Activated B cell treated with CpG ODN at 0.5 μM for 24 hours (primary cell): ENCODE results near the gene FGF12. TPM values are rescaled to one million over a fixed set of nuclear protein-coding genes. Genes with fewer than 3 reads are reported as not detected.
A peak's percentile ranks its signal among the peaks of the same experiment; 100 is the strongest.

Source experiments
- ATAC-seq: fragments of 200-7000 bp; cut with Tn5 transposase; one replicate; pipeline ENCODE4 v1.10.0; 2021; ENCODE audit warnings: low read depth, mild to moderate bottlenecking, moderate library complexity
- CTCF ChIA-PET: fragments of 350-600 bp; sonication (Branson Sonifier 250); formaldehyde crosslinking; loops from one replicate; lab custom pipeline; 2021; ENCODE audit warnings: antibody characterized with exemption; lab: Charles Lee
- POLR2A ChIA-PET: fragments of 350-600 bp; sonication (Branson Sonifier 250); formaldehyde crosslinking; loops from one replicate; lab custom pipeline; 2021; ENCODE audit warnings: antibody characterized with exemption; lab: Charles Lee
- DNase-seq: peaks from one replicate; pipeline ENCODE4 v3.0.0; 2022
- H3K27ac Mint-ChIP-seq: one replicate; pipeline ENCODE4 v1.8.0; 2020; ENCODE audit warnings: mixed read lengths
- H3K27me3 Mint-ChIP-seq: one replicate; pipeline ENCODE4 v1.8.0; 2021; ENCODE audit warnings: mixed read lengths
- H3K36me3 Mint-ChIP-seq: one replicate; pipeline ENCODE4 v1.8.0; 2021; ENCODE audit warnings: low read depth, mixed read lengths
- H3K4me1 Mint-ChIP-seq: one replicate; pipeline ENCODE4 v1.8.0; 2021; ENCODE audit warnings: mixed read lengths
- H3K4me3 Mint-ChIP-seq: one replicate; pipeline ENCODE4 v1.8.0; 2020; ENCODE audit warnings: mild to moderate bottlenecking, mixed read lengths
- H3K9me3 Mint-ChIP-seq: one replicate; pipeline ENCODE4 v1.8.0; 2020; ENCODE audit warnings: mixed read lengths
- intact Hi-C: fragments of 100-400 bp; cut with micrococcal nuclease; formaldehyde crosslinking; loops from one replicate; pipeline ENCODE4 v1.15.1; 2024
- total RNA-seq: library from RNA; stranded (reverse); gene quantifications from 2 replicates; pipeline ENCODE4 v1.2.3, GENCODE V29; 2022
- TF ChIP-seq, protein P1 (sequence below): fragments of 200-600 bp; IDR thresholded peaks from one replicate; pipeline ENCODE4 v1.8.0; 2022; ENCODE audit warnings: antibody characterized with exemption, mild to moderate bottlenecking

FGF12 gene
- total RNA-seq, 1 donor from 2014 or later = not detected

DNA sequence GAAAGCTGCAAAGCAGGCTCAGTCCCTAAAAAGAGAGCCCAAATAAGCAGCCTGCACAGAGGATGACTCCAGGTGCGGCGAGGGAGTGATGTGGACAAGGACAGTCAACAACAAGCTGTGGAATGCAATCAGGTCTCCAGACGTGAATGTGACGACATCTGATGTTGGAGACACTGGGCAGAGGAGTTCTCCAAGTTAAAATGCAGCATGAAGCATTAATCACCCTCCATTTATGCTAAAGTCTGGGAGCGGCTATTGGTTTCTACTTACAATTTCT, 316.7 kb downstream of the FGF12 start:
- POLR2A ChIA-PET = no interaction called here
- CTCF ChIA-PET = no interaction called here
- no peak for ATAC-seq
- Mint-ChIP-seq H3K4me3 (no peak overlapping the region), H3K27me3 (peaks cover 45% of the 10 kb centered on the region), H3K27ac (no peak overlapping the region), H3K36me3 (no peaks in the 10 kb centered on the region), H3K9me3 (no peaks in the 10 kb centered on the region), H3K4me1 (peaks cover 8% of the 10 kb centered on the region)
- DNase-seq = no peak
- intact Hi-C loops = no loop called here
- TF ChIP-seq, protein P1, sequence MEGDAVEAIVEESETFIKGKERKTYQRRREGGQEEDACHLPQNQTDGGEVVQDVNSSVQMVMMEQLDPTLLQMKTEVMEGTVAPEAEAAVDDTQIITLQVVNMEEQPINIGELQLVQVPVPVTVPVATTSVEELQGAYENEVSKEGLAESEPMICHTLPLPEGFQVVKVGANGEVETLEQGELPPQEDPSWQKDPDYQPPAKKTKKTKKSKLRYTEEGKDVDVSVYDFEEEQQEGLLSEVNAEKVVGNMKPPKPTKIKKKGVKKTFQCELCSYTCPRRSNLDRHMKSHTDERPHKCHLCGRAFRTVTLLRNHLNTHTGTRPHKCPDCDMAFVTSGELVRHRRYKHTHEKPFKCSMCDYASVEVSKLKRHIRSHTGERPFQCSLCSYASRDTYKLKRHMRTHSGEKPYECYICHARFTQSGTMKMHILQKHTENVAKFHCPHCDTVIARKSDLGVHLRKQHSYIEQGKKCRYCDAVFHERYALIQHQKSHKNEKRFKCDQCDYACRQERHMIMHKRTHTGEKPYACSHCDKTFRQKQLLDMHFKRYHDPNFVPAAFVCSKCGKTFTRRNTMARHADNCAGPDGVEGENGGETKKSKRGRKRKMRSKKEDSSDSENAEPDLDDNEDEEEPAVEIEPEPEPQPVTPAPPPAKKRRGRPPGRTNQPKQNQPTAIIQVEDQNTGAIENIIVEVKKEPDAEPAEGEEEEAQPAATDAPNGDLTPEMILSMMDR = no peak

DNA sequence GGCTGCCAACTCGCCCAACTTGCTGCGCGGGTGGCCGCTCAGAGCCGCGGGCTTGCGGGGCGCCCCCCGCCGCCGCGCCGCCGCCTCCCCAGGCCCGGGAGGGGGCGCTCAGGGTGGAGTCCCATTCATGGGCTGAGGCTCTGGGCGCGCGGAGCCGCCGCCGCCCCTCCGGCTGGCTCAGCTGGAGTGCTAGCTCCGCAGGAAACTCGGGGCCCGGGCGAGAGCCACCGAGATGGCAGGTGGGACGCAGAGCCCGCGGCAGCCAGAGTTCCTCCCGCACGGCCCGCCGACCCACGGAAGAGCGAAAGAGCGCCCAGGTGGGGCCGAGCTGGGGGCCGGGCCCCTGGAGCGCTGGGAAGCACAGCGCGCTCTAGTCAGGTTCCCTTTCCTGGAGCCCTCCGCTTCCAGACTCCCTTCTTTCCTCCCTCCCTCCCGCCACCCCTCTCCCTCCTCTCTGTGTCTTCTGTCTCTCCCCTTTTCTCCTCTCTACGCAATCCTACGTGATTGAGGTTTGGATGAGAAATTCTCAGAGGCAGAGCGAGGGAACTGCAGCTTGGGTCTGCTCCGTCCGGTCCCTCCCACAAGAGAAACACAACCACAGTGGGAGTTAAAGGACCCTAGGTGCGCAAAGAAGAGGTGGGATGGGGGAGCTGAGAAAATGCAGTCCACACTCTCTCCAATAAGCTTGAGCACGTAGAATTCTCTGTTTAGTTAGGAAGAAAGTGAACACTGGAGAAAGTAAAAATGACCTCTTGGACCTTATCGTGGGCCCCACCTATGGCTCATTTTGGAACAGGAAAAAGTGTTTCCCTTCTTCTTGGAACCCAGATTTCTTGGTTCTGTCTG, 317.3 kb downstream of the FGF12 start:
- ChIA-PET POLR2A (no interaction called here), CTCF (no interaction called here)
- Mint-ChIP-seq H3K27ac (no peak overlapping the region), H3K4me3 (no peak overlapping the region), H3K36me3 (no peaks in the 10 kb centered on the region), H3K9me3 (no peaks in the 10 kb centered on the region), H3K4me1 (peaks cover 8% of the 10 kb centered on the region), H3K27me3 (peaks cover 46% of the 10 kb centered on the region)
- intact Hi-C loops = no loop called here
- TF ChIP-seq, protein P1 = no peak
- no peak for ATAC-seq
- no peak for DNase-seq

DNA sequence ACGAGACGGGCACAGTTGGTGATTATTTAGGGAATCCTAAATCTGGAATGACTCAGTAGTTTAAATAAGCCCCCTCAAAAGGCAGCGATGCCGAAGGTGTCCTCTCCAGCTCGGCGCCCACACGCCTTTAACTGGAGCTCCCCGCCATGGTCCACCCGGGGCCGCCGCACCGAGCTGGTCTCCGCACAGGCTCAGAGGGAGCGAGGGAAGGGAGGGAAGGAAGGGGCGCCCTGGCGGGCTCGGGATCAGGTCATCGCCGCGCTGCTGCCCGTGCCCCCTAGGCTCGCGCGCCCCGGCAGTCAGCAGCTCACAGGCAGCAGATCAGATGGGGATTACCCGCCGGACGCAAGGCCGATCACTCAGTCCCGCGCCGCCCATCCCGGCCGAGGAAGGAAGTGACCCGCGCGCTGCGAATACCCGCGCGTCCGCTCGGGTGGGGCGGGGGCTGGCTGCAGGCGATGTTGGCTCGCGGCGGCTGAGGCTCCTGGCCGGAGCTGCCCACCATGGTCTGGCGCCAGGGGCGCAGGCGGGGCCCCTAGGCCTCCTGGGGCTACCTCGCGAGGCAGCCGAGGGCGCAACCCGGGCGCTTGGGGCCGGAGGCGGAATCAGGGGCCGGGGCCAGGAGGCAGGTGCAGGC, 318.0 kb downstream of the FGF12 start:
- ChIA-PET CTCF (no interaction called here), POLR2A (interaction anchor here (0.5 kb wide), 1 partner anchor 13 kb away, joined by 3 read pairs; no protein-coding TSS in a partner anchor)
- Mint-ChIP-seq H3K4me1 (peaks cover 8% of the 10 kb centered on the region), H3K27ac (no peak overlapping the region), H3K36me3 (no peaks in the 10 kb centered on the region), H3K4me3 (peak overlapping the region; percentile 11), H3K9me3 (no peaks in the 10 kb centered on the region), H3K27me3 (peaks cover 46% of the 10 kb centered on the region)
- DNase-seq (no peak), ATAC-seq (no peak)
- intact Hi-C loops = no loop called here
- TF ChIP-seq, protein P1 = no peak

DNA sequence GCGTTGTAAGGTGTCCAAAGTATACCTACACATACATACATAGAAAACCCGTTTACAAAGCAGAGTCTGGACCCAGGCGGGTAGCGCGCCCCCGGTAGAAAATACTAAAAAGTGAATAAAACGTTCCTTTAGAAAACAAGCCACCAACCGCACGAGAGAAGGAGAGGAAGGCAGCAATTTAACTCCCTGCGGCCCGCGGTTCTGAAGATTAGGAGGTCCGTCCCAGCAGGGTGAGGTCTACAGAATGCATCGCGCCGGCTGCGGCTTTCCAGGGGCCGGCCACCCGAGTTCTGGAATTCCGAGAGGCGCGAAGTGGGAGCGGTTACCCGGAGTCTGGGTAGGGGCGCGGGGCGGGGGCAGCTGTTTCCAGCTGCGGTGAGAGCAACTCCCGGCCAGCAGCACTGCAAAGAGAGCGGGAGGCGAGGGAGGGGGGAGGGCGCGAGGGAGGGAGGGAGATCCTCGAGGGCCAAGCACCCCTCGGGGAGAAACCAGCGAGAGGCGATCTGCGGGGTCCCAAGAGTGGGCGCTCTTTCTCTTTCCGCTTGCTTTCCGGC, 318.6 kb downstream of the FGF12 start:
- Mint-ChIP-seq H3K36me3 (no peaks in the 10 kb centered on the region), H3K27me3 (peaks cover 46% of the 10 kb centered on the region), H3K27ac (no peak overlapping the region), H3K4me1 (peaks cover 8% of the 10 kb centered on the region), H3K9me3 (no peaks in the 10 kb centered on the region), H3K4me3 (peak overlapping the region; percentile 53)
- POLR2A ChIA-PET = interaction anchor here (0.5 kb wide), 1 partner anchor 13 kb away, joined by 3 read pairs; no protein-coding TSS in a partner anchor
- CTCF ChIA-PET = no interaction called here
- TF ChIP-seq, protein P1 = no peak
- no peak for ATAC-seq
- intact Hi-C loops = no loop called here
- DNase-seq = no peak

DNA sequence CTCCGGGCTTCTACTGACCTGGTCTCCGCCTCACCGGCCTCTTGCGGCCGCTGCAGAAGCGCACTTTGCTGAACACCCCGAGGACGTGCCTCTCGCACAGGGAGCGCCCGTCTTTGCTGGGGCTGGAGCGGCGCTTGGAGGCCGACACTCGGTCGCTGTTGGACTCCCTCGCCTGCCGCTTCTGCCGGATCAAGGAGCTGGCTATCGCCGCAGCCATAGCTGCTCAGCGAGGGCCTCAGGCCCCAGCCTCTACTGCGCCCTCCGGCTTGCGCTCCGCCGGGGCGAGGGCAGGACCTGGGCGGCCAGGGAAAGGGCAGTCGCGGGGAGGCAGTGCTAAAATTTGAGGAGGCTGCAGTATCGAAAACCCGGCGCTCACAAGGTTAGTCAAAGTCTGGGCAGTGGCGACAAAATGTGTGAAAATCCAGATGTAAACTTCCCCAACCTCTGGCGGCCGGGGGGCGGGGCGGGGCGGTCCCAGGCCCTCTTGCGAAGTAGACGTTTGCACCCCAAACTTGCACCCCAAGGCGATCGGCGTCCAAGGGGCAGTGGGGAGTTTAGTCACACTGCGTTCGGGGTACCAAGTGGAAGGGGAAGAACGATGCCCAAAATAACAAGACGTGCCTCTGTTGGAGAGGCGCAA, 319.2 kb downstream of the FGF12 start:
- H3K27ac Mint-ChIP-seq = no peak overlapping the region
- H3K36me3 Mint-ChIP-seq = no peaks in the 10 kb centered on the region
- H3K9me3 Mint-ChIP-seq = no peaks in the 10 kb centered on the region
- intact Hi-C loops = no loop called here
- H3K27me3 Mint-ChIP-seq = peaks cover 46% of the 10 kb centered on the region
- TF ChIP-seq, protein P1 = no peak
- DNase-seq (no peak), ATAC-seq (no peak)
- CTCF ChIA-PET = no interaction called here
- peaks cover 8% of the 10 kb centered on the region for H3K4me1 Mint-ChIP-seq
- H3K4me3 Mint-ChIP-seq = peak overlapping the region; percentile 53
- POLR2A ChIA-PET = no interaction called here
